CD4-positive, alpha-beta T cell treated with Interleukin-17A for 4 hours (primary cell): ENCODE data around the gene EEFSEC.
"Not testable (repeated sequence)": the region's sequence is repeated elsewhere in the genome, so short reads cannot be mapped to it uniquely, and the experiment has no call there.

Experiments used
- DNase-seq: peaks from one replicate; pipeline ENCODE4 v3.0.0-alpha.2; 2020; ENCODE audit warnings: mixed read lengths

Gene EEFSEC

GRCh38 chr3:128152419-128153155, 694 bp upstream of the EEFSEC start:
- DNase-seq, result no peak

DNA sequence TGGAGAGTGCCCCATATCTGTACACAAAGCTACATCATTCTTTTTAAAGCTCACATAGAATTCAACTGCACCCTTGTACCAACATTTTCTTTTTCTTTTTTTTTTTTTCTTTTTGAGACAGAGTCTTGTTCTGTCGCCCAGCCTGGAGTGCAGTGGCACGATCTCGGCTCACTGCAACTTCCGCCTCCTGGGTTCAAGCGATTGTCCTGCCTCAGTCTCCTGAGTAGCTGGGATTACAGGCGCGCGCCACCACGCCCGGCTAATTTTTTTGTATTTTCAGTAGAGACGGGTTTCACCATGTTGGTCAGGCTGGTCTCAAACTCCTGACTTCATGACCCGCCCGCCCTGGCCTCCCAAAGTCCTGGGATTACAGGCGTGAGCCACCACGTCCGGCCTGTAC, 1.1 kb downstream of the EEFSEC start:
- not testable (repeated sequence) for DNase-seq

DNA sequence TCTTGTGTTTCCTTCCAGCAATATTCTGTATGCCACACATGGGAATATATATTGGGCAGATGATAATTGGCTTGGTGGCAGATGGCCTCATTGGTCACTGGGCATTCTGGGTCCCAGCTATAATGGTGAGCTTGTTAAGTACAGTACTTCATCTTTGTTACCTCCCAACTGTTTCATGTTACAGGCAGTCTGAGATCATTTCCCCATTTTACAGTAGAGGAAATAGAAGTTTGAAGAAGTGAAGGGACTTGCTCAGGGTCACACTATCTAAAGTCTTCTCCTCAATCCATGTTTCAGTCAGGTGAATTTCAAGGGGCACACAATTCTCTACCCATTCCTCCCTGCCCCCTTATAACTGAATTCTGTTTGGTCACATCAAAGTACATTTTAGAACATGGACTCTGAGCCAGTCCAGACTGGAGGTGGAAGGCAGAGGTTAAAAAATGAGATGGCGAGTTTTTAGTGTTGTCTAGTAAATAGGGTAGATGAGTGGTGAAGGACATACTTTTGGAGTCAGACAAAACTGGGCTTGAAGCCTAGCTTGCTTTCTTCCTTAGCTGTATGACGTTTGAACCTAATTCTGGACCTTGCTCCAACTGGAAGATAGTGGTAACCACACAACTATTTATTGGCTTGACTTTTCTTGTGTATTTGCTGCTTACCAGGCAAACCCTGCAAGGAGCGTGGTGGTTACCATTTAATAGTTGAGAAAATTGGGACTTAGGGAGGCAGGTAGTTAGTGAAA, 2.5 kb downstream of the EEFSEC start:
- no peak for DNase-seq

- no peak for DNase-seq
These were observed 7.4 kb downstream of the EEFSEC start for GRCh38 chr3:128160661-128161060.

DNA sequence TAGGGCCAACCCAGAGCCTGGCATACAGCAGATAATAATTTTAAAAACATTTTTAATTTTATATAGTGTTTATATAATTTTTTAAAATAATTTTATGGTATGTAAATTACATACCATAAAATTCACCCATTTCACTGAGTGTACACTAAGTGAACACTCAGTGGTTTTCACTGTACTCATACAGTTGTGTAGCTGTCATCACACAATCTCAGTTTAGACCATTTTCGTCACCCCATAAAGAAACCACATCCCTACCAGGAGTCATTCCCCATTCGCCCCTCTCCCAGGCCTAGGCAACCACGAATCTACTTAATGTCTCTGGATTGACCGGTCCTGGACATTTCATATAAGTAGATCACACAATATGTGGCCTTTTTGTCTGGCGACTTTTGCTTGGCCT, 10.2 kb downstream of the EEFSEC start:
- no peak for DNase-seq

DNA sequence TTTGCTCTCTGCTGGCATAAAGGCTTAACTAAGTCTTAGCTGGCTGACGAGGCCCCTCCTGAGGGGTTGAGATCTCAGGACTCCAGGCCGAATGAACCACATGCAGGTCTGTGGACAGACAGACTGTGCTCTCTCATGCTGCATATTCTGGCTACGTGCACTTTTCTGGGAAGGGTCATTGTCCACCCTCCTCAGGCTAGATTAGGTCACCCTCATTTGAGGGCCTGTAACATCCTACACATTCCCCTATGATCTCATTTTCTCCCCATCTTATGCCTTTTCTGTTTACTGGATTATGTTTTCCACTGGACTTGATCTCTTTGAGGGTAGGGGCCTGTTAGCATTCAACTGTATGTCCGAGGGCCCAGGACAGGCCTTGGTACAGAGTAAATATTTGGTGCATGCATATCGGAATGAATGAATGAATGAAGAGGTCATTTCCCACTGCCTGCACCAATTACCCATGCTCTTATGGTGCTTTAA, 13.7 kb downstream of the EEFSEC start:
- no peak for DNase-seq

- DNase-seq, result no peak
These were observed 14.3 kb downstream of the EEFSEC start for GRCh38 chr3:128167646-128167972.

GRCh38 chr3:128167973-128168674, 14.8 kb downstream of the EEFSEC start:
- no peak for DNase-seq

DNA sequence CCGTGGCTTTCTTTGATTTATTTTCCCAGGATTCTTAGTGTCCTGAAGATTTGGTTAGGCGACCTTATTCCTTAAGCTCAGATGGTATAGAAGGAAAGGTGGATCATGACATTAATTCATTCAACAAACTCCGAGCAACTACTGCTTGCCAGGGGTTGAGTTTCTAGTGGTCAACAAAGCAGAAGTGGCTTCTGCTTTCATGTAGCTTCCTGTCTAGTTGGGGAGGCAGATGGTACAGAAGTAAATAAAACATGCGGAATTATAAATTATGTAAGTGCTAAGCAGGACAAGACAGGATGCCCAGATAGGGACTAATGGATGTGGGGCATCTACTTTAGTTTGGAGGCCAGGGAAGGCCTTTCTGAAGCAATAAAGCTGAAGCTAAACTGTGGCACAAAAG, 15.6 kb downstream of the EEFSEC start:
- DNase-seq, result no peak

DNA sequence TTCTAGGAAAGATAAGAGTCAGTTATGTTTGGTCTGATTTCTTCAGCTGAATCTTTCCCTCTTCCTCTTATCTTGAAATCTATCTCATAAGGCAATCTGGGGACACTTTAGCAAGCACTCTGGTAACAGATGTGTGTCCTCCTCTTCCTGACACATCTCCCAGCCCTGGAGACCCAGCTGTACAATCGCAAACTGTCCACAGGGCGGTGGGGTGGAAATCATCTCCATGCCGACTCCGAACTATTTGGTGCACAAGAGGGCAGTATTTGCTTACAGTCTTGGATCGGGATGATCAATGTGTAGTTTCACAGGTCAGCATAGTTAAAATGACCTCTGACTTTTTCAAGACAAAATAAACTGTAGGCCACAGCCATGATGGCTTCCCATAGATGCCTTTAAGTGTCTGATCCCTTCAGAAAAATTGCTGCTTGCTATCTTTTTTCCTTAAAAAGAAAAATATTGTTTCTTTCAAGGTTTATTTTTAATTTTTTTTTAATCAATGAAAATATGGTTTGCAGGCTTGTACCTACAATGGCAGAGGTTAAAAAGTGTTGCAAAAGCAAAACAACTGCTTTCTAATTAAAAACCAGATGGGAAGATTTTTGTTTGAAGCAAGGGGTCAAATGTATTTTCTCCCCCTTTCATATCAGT, 17.7 kb downstream of the EEFSEC start:
- peak; percentile 8 for DNase-seq

DNA sequence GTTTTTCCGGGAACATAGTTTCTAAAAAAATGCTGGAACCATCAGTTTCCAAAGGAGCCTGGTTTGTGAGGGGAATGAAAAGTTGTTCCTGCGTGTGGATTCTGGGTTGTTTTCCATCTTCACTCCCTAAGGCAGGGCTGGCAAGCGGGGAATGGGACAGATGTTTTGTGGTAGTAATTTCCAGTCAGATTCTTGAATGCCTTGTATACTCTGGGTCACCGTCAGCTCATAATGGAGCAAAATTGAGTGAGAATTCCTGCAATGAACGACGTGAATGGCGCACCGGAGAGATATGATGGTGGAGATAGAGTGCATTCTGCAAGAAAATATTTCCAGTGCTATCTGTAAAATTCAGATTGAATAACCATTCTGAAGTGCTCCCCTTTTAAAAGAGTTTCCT, 19.9 kb downstream of the EEFSEC start:
- no peak for DNase-seq

- no peak for DNase-seq
These were observed 20.6 kb downstream of the EEFSEC start for GRCh38 chr3:128173849-128174248.

- no peak for DNase-seq
These were observed 21.7 kb downstream of the EEFSEC start for GRCh38 chr3:128174675-128175590.

DNA sequence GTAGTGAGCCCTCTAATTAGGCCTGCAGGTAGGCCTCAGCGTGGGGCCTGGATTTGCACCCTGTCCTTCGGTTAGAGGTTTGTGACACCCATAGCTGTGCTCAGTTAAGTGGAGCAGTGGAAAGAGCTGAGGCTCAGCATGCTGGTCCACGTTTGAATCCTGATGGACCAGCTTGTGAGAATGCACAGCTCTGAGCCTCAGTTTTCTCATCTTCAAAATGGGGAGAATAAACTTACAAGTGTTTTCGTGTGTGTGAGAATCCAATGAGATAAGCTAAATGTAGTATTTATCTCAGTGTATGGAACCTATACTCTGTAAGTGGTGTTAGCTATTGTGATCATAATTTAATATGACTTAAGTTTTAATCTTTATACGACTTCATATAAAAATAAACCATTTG, 22.5 kb downstream of the EEFSEC start:
- DNase-seq, result no peak

GRCh38 chr3:128176276-128176833, 23.1 kb downstream of the EEFSEC start:
- peak; percentile 9 for DNase-seq

DNA sequence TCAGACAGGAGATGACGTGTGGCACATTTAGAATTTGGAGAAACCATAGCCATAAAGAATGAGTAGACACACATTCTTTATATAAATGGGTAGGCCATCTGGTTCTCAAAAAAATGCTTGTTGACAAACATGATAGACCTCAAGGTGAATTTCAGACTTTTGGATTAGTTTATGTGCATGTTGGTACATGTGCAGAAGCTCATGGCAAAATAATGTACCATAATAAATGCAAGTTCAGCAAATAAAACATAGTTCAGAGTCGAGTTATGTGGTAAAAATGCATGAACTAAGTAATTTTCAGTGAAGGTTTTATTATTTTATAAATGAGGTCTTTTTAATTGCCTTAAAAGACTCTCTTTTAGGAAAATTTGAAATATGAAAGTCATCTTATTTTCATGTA, 24.6 kb downstream of the EEFSEC start:
- DNase-seq, result no peak

DNA sequence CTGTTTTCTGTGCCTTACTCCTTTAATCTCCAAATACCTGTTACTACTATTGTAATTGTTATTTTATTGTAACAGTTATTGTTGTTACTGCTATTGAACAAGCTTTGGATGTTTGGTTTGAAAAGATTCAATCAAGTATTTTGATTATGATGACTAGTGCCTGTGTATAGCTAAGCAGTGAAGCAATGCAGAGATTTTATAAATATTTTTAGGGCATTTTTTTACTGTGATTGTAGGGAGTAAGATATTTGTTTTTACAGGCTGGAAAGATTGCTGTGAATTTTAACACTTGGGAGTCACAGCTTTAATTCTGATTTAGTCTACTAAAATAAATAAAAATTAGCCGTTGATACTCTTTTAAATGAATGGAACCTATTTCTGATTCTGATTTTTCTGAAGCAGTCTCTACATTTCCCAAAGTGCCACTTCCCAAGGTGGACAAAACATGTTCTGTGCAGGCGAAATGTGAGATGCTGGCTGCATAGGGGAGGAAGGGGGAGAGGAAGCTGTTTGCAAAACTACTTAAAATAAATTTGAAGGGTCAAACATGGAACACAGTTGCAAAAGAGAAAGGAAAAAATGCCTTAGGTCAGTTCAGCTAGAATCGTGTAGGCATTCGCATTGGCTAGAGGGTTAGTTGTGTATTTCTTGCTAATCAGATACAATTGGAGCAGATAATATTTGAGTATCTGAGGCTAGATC, 25.7 kb downstream of the EEFSEC start:
- no peak for DNase-seq

- no peak for DNase-seq
These were observed 26.2 kb downstream of the EEFSEC start for GRCh38 chr3:128179484-128179819.

- no peak for DNase-seq
These were observed 27.2 kb downstream of the EEFSEC start for GRCh38 chr3:128180436-128180835.

DNA sequence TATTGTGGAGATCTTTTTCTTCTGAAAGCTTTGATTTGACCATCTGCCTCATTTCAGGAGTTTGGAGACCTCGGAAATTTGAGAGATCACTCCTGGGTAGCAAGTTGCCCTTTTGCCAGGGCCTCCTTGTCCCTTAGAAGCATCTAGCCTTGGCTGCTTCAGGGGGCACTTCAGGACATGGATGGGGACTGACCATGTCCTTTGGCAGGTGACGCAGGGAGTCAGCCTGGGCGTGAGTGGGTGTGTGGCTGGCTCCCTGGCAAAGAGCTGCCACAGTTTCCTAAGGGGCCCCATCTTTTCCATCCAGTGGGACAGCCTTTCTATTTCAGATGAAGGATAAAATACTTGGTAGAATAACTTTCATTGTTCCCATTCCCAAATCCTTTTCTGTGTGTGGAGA, 27.6 kb downstream of the EEFSEC start:
- DNase-seq, result no peak

DNA sequence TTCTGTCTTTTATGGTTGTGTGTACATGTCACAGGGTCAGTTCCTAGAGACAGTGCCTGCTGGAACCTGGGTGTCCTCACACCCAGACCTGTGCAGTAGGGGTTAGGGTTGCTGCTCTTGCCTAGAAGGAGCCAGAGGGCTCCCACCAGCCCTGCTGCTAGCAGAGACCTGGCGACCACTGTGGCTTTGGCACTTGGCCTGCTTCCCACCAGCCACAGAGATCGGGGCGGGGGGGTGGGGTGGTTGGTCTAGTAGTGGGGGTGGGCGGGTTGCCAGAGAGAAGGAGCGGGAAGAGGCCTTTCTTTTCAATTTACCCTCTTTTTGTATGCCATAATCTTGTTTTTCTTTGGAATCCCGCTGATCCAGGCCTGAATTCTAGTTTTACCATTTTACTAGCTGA, 29.4 kb downstream of the EEFSEC start:
- no peak for DNase-seq
